Renal cortex interstitium (tissue), 11 donors: ENCODE measurements around the gene NDUFS5. TPM values are rescaled to one million over a fixed set of nuclear protein-coding genes. Genes with fewer than 3 reads are reported as not detected.
A peak's percentile ranks its signal among the peaks of the same experiment; 100 is the strongest.
"Not testable (repeated sequence)": the region's sequence is repeated elsewhere in the genome, so short reads cannot be mapped to it uniquely, and the experiment has no call there.

ENCODE experiments used
- DNase-seq, 11 donors: peaks; one replicate each; pipeline ENCODE4 v3.0.0-alpha.2; 2013; ENCODE audit warnings: low read depth in 9 of 11, low spot score in 4 of 11; ENCODE audit errors: extremely low read depth in 1 of 11
- polyA plus RNA-seq, 3 donors: library from polyadenylated mRNA; unstranded; fragments of 120-200 nt; gene quantifications; one replicate each; pipeline ENCODE4 v1.2.1, GENCODE V29; 2013; ENCODE audit not compliant: insufficient read length in 3 of 3

NDUFS5 gene
- polyA plus RNA-seq, 3 donors, result 238 to 285 (median 265) TPM

GRCh38 chr1:39047374-39048229 is 21.5 kb downstream of the NDUFS5 start:
- no peak for DNase-seq

- DNase-seq, result no peak
Measured at GRCh38 chr1:39048745-39049370, 22.7 kb downstream of the NDUFS5 start.

GRCh38 chr1:39050001-39050400 is 23.9 kb downstream of the NDUFS5 start:
- DNase-seq, result no peak

GRCh38 chr1:39051193-39051850 is 25.2 kb downstream of the NDUFS5 start:
- DNase-seq, result not testable (repeated sequence)

- no peak for DNase-seq
Measured at GRCh38 chr1:39051956-39052355, 25.8 kb downstream of the NDUFS5 start.

GRCh38 chr1:39055213-39055710 is 29.1 kb downstream of the NDUFS5 start:
- DNase-seq, result not testable (repeated sequence)

GRCh38 chr1:39061516-39061915 is 35.4 kb downstream of the NDUFS5 start:
- not testable (repeated sequence) for DNase-seq

- DNase-seq, result no peak
Measured at GRCh38 chr1:39061951-39062350, 35.8 kb downstream of the NDUFS5 start.

- DNase-seq, result no peak
Measured at GRCh38 chr1:39063191-39063590, 37.0 kb downstream of the NDUFS5 start.

GRCh38 chr1:39063775-39064174 is 37.6 kb downstream of the NDUFS5 start:
- DNase-seq, result no peak

GRCh38 chr1:39065542-39065941 is 39.4 kb downstream of the NDUFS5 start:
- no peak for DNase-seq

- DNase-seq, result not testable (repeated sequence)
Measured at GRCh38 chr1:39068227-39068626, 42.1 kb downstream of the NDUFS5 start.

GRCh38 chr1:39071557-39071956 is 45.4 kb downstream of the NDUFS5 start:
- not testable (repeated sequence) for DNase-seq

GRCh38 chr1:39076127-39076798 is 50.1 kb downstream of the NDUFS5 start:
- peak in 2 of 11 donors; percentile 24 to 27 for DNase-seq

- DNase-seq, result no peak
Measured at GRCh38 chr1:39076799-39077148, 50.6 kb downstream of the NDUFS5 start.

GRCh38 chr1:39080269-39080826 is 54.2 kb downstream of the NDUFS5 start:
- no peak for DNase-seq

GRCh38 chr1:39080831-39081270 is 54.7 kb downstream of the NDUFS5 start:
- DNase-seq, result no peak

GRCh38 chr1:39081271-39082009 is 55.3 kb downstream of the NDUFS5 start:
- peak in 1 of 11 donors; percentile 39 for DNase-seq
